Kidney capillary endothelial cell (primary cell): ENCODE data around the gene TYW1.
"Not testable (repeated sequence)": the region's sequence is repeated elsewhere in the genome, so short reads cannot be mapped to it uniquely, and the experiment has no call there.

ENCODE experiments used
- DNase-seq: peaks from one replicate; pipeline ENCODE4 v3.0.0-alpha.2; 2018; ENCODE audit warnings: low spot score

TYW1 gene

GRCh38 chr7:67191002-67191720 lies 194.5 kb downstream of the TYW1 start:
- DNase-seq, result not testable (repeated sequence)

GRCh38 chr7:67192123-67192702 lies 195.6 kb downstream of the TYW1 start:
- DNase-seq, result not testable (repeated sequence)

GRCh38 chr7:67192889-67193613 lies 196.4 kb downstream of the TYW1 start:
- not testable (repeated sequence) for DNase-seq

GRCh38 chr7:67196176-67196575 lies 199.5 kb downstream of the TYW1 start:
- DNase-seq, result not testable (repeated sequence)

GRCh38 chr7:67198865-67199526 lies 202.4 kb downstream of the TYW1 start:
- not testable (repeated sequence) for DNase-seq

- DNase-seq, result not testable (repeated sequence)
Measured at GRCh38 chr7:67205772-67206171, 209.1 kb downstream of the TYW1 start.

- no peak for DNase-seq
Measured at GRCh38 chr7:67206452-67206851, 209.8 kb downstream of the TYW1 start.

GRCh38 chr7:67208656-67209055 lies 212.0 kb downstream of the TYW1 start:
- DNase-seq, result not testable (repeated sequence)

- no peak for DNase-seq
Measured at GRCh38 chr7:67209256-67209655, 212.6 kb downstream of the TYW1 start.

- no peak for DNase-seq
Measured at GRCh38 chr7:67210567-67210966, 213.9 kb downstream of the TYW1 start.

- not testable (repeated sequence) for DNase-seq
Measured at GRCh38 chr7:67211650-67212330, 215.2 kb downstream of the TYW1 start.

GRCh38 chr7:67213038-67213437 lies 216.4 kb downstream of the TYW1 start:
- not testable (repeated sequence) for DNase-seq

- not testable (repeated sequence) for DNase-seq
Measured at GRCh38 chr7:67223551-67223950, 226.9 kb downstream of the TYW1 start.

GRCh38 chr7:67226340-67226907 lies 229.8 kb downstream of the TYW1 start:
- DNase-seq, result peak; percentile 14

- not testable (repeated sequence) for DNase-seq
Measured at GRCh38 chr7:67226967-67227366, 230.3 kb downstream of the TYW1 start.

GRCh38 chr7:67229018-67229417 lies 232.4 kb downstream of the TYW1 start:
- not testable (repeated sequence) for DNase-seq

- not testable (repeated sequence) for DNase-seq
Measured at GRCh38 chr7:67230029-67230428, 233.4 kb downstream of the TYW1 start.

- DNase-seq, result not testable (repeated sequence)
Measured at GRCh38 chr7:67233506-67233905, 236.9 kb downstream of the TYW1 start.

- not testable (repeated sequence) for DNase-seq
Measured at GRCh38 chr7:67236216-67236615, 239.6 kb downstream of the TYW1 start.

GRCh38 chr7:67242871-67243270 lies 246.2 kb downstream of the TYW1 start:
- DNase-seq, result not testable (repeated sequence)

- not testable (repeated sequence) for DNase-seq
Measured at GRCh38 chr7:67248364-67248763, 251.7 kb downstream of the TYW1 start.
